ENCODE measurements around the gene CREB3L1.

Gene CREB3L1

GRCh38 chr11:46330563-46331281 lies 53.3 kb downstream of the CREB3L1 start:
- DNase-seq, result no peak

GRCh38 chr11:46331282-46331984 lies 54.0 kb downstream of the CREB3L1 start:
- DNase-seq, result peak; percentile 28

GRCh38 chr11:46332093-46332567 lies 54.7 kb downstream of the CREB3L1 start:
- no peak for DNase-seq

- DNase-seq, result peak; percentile 45
Measured at GRCh38 chr11:46332568-46333393, 55.3 kb downstream of the CREB3L1 start.

GRCh38 chr11:46333394-46333947 lies 56.0 kb downstream of the CREB3L1 start:
- DNase-seq, result no peak

- DNase-seq, result no peak
Measured at GRCh38 chr11:46334211-46334610, 56.7 kb downstream of the CREB3L1 start.

- DNase-seq, result no peak
Measured at GRCh38 chr11:46335271-46335670, 57.8 kb downstream of the CREB3L1 start.

- DNase-seq, result no peak
Measured at GRCh38 chr11:46335890-46336562, 58.6 kb downstream of the CREB3L1 start.

- no peak for DNase-seq
Measured at GRCh38 chr11:46336563-46337180, 59.2 kb downstream of the CREB3L1 start.

- DNase-seq, result no peak
Measured at GRCh38 chr11:46337626-46338345, 60.3 kb downstream of the CREB3L1 start.

GRCh38 chr11:46338636-46338987 lies 61.1 kb downstream of the CREB3L1 start:
- DNase-seq, result no peak

GRCh38 chr11:46338988-46339666 lies 61.7 kb downstream of the CREB3L1 start:
- no peak for DNase-seq

- DNase-seq, result no peak
Measured at GRCh38 chr11:46339816-46340215, 62.4 kb downstream of the CREB3L1 start.

- no peak for DNase-seq
Measured at GRCh38 chr11:46341454-46341853, 64.0 kb downstream of the CREB3L1 start.

- no peak for DNase-seq
Measured at GRCh38 chr11:46342239-46342638, 64.8 kb downstream of the CREB3L1 start.

- no peak for DNase-seq
Measured at GRCh38 chr11:46343520-46343919, 66.1 kb downstream of the CREB3L1 start.

- DNase-seq, result no peak
Measured at GRCh38 chr11:46345131-46345597, 67.7 kb downstream of the CREB3L1 start.

- no peak for DNase-seq
Measured at GRCh38 chr11:46345881-46346484, 68.5 kb downstream of the CREB3L1 start.

- DNase-seq, result peak; percentile 85
Measured at GRCh38 chr11:46346886-46347636, 69.6 kb downstream of the CREB3L1 start, which contains the start of gene DGKZ. DGKZ (plus strand) TSS chr11:46347463; CDS start chr11:46347660, 197 bp downstream.

Data from activated CD4-positive, alpha-beta T cell treated with anti-CD3 and anti-CD28 coated beads for 1 hour (primary cell).